ENCODE measurements around the gene SCUBE1.

The SCUBE1 gene

GRCh38 chr22:43275545-43276317 lies 67.4 kb downstream of the SCUBE1 start:
- DNase-seq, result no peak

DNA sequence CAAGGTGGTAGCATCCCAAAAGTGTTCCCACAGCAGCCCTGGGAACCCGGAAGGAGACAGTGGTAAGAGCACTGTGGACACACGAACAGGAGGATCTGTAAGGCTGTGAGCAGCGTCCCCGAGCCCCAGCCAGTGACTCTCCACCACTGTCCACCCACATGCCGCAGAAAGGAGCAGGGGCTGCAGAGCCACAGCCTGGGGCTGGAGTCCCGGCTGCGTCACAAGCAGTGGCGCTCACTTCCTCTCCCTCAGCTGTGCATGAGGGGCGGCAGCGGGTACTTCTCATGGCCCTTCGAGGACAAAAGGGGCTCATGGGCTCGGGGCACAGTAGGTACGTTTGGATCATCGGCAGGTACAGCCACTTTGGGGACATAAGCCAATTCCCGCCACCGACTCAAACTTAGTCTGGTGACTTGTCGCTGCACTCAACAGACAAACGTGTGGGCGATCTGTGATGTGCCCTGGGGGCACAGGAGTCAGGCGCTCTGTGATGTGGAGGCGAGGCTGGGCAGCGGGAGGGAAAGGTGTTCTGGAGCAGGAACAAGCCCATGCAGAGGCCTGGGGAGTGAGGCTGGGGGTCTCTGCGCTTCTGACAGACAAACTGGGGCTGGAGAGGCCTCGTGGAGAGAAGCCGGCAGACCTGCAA lies 68.5 kb downstream of the SCUBE1 start:
- DNase-seq, result no peak

DNA sequence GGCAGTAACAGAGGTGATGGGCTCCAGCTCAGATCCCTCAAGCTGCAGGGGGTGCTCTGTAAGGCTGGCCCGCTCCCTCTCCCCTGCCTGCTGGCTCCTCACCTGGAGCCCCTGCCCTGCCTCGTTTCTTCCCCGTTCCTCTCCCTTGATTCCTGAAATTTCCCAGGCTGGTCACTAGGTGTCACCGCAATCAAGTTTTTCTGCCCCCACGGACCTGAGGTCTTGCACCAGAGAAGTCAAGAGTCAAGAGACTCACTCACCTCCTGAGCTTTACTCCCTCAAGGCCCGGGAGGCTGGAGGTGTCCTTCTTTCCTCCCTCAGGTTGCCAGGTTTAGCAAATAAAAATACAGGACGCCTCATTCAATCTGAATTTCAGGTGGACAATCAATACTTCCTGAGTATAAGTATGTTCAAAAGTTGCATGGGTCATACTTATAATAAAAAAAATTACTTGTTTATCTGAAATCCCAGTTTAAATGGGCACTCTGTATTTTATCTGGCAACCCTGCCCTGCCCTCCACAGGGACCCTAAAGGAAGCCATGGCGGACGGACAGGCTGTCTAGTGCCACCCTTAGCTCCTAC lies 69.2 kb downstream of the SCUBE1 start:
- DNase-seq, result peak; percentile 81

GRCh38 chr22:43272869-43273318 lies 70.3 kb downstream of the SCUBE1 start:
- DNase-seq, result peak; percentile 23

DNA sequence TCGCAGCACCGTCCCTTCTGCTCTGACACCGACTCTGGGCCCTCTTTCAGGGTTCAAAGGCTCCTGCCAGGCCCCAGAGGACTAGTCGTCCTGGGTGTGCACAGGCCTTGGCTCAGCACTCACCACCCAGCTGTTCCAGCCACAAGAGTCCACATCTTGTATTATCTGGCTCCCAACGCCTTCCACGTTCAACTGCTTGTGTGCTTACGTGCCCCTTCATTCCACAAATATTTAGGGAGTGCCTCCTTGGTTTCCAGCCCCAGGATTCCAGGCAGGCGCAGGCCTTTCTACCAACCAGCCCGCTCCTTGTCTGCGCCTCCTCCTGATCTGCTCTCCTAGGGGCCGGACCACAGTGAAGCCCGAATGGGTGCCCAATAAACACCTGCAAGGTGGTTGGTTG lies 70.9 kb downstream of the SCUBE1 start:
- no peak for DNase-seq

GRCh38 chr22:43270949-43271348 lies 72.2 kb downstream of the SCUBE1 start:
- no peak for DNase-seq

GRCh38 chr22:43270314-43270908 lies 72.8 kb downstream of the SCUBE1 start:
- peak; percentile 33 for DNase-seq

DNA sequence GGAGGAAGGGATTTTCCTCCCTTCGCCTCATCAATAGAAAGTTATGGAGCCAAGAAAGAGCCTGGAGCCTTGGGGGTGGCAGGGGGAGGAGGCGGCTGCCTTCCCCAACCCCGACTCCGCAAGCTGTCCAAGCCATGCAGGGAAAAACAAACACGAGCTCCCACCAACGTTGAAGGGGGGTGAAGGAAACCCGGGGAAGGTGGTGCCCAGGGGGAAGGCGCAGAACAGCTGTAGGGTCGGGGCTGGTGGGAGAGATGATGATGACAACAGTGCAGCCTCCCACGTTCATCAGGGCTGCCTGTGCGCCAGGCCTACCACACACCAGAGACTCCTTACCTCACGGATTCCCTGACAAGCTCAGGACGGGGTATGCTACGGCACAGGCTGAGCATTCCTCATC lies 73.5 kb downstream of the SCUBE1 start:
- no peak for DNase-seq

GRCh38 chr22:43269246-43269645 lies 73.9 kb downstream of the SCUBE1 start:
- DNase-seq, result no peak

GRCh38 chr22:43267981-43268660 lies 75.1 kb downstream of the SCUBE1 start:
- no peak for DNase-seq

GRCh38 chr22:43267332-43267980 lies 75.7 kb downstream of the SCUBE1 start:
- DNase-seq, result peak; percentile 56

DNA sequence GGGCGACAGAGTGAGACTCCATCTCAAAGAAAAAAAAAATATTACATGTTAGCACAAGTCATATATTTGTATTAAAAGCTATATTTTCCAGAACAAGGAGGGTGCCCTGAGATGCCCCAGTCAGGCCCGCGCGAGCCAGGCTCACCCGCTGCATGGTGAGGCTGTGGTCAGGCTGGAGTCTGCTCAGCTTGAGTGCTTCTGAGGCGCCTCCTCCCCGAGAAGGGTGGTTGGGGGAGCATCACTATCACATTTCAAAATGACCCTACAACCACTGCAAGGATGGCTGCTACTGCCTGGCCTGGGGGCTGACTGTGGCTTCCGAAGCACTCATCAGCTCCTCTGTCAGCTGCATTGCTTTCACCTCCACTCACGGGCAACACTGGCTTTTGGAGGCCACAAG lies 77.1 kb downstream of the SCUBE1 start:
- DNase-seq, result peak; percentile 51

GRCh38 chr22:43263645-43264514 lies 79.3 kb downstream of the SCUBE1 start:
- peak; percentile 98 for DNase-seq

GRCh38 chr22:43262990-43263644 lies 80.1 kb downstream of the SCUBE1 start:
- peak; percentile 75 for DNase-seq

- no peak for DNase-seq
Observed at GRCh38 chr22:43260331-43261231, 82.6 kb downstream of the SCUBE1 start.

GRCh38 chr22:43257961-43258360 lies 85.2 kb downstream of the SCUBE1 start:
- DNase-seq, result no peak

DNA sequence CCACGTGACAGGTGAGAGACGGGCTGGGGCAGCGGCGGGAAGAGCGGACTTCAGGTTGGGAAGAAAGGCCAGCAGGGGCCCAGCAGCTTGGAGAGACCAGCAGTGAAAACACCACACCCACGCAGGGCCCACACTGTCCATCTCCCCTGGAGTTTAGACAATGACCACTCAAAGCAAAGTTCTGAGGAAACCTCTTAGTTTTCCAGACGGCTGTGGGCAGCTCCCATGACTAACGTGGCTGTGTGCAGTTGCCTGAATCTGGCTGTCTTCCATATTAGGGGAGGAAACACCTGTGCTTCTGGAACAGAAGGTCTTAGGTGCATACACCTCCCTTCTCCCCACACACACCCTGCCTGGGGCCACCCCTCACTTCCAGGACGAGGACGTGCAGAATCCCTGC lies 85.6 kb downstream of the SCUBE1 start:
- DNase-seq, result peak; percentile 50

GRCh38 chr22:43256976-43257545 lies 86.1 kb downstream of the SCUBE1 start:
- DNase-seq, result peak; percentile 65

GRCh38 chr22:43256569-43256968 lies 86.6 kb downstream of the SCUBE1 start:
- no peak for DNase-seq

All from hematopoietic multipotent progenitor cell treated with erythropoietin and hydrocortisone succinate and interleukin-3 and kit ligand, for 4 days (in vitro differentiated cells).